Right lobe of liver (tissue), 6 donors: ENCODE measurements around the gene CGB8. TPM values are rescaled to one million over a fixed set of nuclear protein-coding genes. Genes with fewer than 3 reads are reported as not detected.

Experiments
- ATAC-seq, 4 donors: fragments of 200-7000 bp; cut with Tn5 transposase; one replicate each; pipeline ENCODE4 v1.9.1; 2020; ENCODE audit warnings: mild to moderate bottlenecking in 4 of 4, moderate library complexity in 4 of 4
- DNase-seq, 3 donors: peaks; one replicate each; pipeline ENCODE4 v3.0.0-alpha.2; 2020
- H3K27ac ChIP-seq, 3 donors: fragments of 200-600 bp; one replicate each; pipeline ENCODE4 v1.8.0; 2022
- H3K27me3 ChIP-seq, 2 donors: fragments of 200-600 bp; one replicate each; pipeline ENCODE4 v1.8.0; 2022
- H3K36me3 ChIP-seq, 4 donors: fragments of 200-600 bp; sonication (generic) in 1 of 4; one replicate each; pipeline versions ENCODE4 v1.5.1 to v1.8.0; 2017 to 2022; ENCODE audit warnings: control low read depth in 1 of 4
- H3K4me1 ChIP-seq, 4 donors: fragments of 200-600 bp; sonication (generic) in 1 of 4; one replicate each; pipeline versions ENCODE4 v1.5.1 to v1.8.0; 2017 to 2022; ENCODE audit warnings: control low read depth in 1 of 4
- H3K4me3 ChIP-seq, 3 donors: fragments of 200-600 bp; one replicate each; pipeline ENCODE4 v1.8.0; 2022
- H3K9me3 ChIP-seq, 4 donors: fragments of 200-600 bp; sonication (generic) in 1 of 4; one replicate each; pipeline versions ENCODE4 v1.5.1 to v1.8.0; 2017 to 2022; ENCODE audit warnings: control low read depth in 1 of 4
- POLR2A ChIP-seq: fragments of 450-650 bp; IDR thresholded peaks from one replicate; pipeline ENCODE4 v1.6.1; 2017; ENCODE audit warnings: antibody characterized with exemption, mild to moderate bottlenecking
- WGBS: methylation state at CpG from one replicate; pipeline ENCODE4 v1.1.6; 2018; ENCODE audit warnings: low coverage, low lambda C conversion rate; ENCODE audit not compliant: insufficient coverage; ENCODE audit errors: missing lambda C conversion rate; 5-methylcytosine and 5-hydroxymethylcytosine counted together
- intact Hi-C, 2 donors: fragments of 100-400 bp; cut with DNase I; formaldehyde crosslinking; loops; one replicate each; pipeline versions ENCODE4 v1.11.2 to v1.14.1; 2022
- total RNA-seq, 6 experiments: library from RNA; depleted of rRNA in 2 of 6; stranded (reverse); fragments of >200 nt in 2 of 6; fragmentation: NEBNext Ultra II Directional in 3 of 6; extraction: Animal tissue kit (Norgen Biotek cat#: 25700) in 3 of 6; gene quantifications; one replicate each; pipeline versions ENCODE4 v1.1.0 to v1.2.4, GENCODE V29; 2016 to 2023
- TF ChIP-seq, protein P1 (sequence below), 4 donors: fragments of 200-600 bp in 3 of 4; fragments of 450-650 bp in 1 of 4; IDR thresholded peaks; one replicate each; pipeline versions ENCODE4 v1.5.1 to v1.8.0; 2016 to 2022; ENCODE audit warnings: antibody characterized with exemption in 4 of 4, mild to moderate bottlenecking in 2 of 4
- donor health status: DM: no; HTN: yes; CAD: no.
- donor health status: DM: no; HTN: no; CAD: no.
- donor health status: DM: no; HTN: no; CAD: no.
- donor health status: DM: no; HTN: yes; CAD: no.
- donor health status: DM: no; HTN: yes; CAD: no.

The CGB8 gene
- total RNA-seq, 6 experiments from 2014 or later: not detected

- TF ChIP-seq, protein P1, sequence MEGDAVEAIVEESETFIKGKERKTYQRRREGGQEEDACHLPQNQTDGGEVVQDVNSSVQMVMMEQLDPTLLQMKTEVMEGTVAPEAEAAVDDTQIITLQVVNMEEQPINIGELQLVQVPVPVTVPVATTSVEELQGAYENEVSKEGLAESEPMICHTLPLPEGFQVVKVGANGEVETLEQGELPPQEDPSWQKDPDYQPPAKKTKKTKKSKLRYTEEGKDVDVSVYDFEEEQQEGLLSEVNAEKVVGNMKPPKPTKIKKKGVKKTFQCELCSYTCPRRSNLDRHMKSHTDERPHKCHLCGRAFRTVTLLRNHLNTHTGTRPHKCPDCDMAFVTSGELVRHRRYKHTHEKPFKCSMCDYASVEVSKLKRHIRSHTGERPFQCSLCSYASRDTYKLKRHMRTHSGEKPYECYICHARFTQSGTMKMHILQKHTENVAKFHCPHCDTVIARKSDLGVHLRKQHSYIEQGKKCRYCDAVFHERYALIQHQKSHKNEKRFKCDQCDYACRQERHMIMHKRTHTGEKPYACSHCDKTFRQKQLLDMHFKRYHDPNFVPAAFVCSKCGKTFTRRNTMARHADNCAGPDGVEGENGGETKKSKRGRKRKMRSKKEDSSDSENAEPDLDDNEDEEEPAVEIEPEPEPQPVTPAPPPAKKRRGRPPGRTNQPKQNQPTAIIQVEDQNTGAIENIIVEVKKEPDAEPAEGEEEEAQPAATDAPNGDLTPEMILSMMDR (IDR thresholded peaks at IDR 0.05): no peak
- TF ChIP-seq POLR2A: no peak
- 40% methylated on average over 1 of the region's 3 CpGs for WGBS
- peaks cover 0 to 9% of the 10 kb centered on the region in 2 donors for H3K27me3 ChIP-seq
- intact Hi-C loops: no loop called here
- H3K27ac ChIP-seq: no peak overlapping the region
- ATAC-seq (no peak), DNase-seq (no peak)
- no peaks in the 10 kb centered on the region for H3K9me3 ChIP-seq
- no peak overlapping the region for H3K4me3 ChIP-seq
- H3K4me1 ChIP-seq: no peaks in the 10 kb centered on the region
- no peaks in the 10 kb centered on the region for H3K36me3 ChIP-seq
Measured at GRCh38 chr19:49067554-49067953, 18.6 kb upstream of the CGB8 start.

DNA sequence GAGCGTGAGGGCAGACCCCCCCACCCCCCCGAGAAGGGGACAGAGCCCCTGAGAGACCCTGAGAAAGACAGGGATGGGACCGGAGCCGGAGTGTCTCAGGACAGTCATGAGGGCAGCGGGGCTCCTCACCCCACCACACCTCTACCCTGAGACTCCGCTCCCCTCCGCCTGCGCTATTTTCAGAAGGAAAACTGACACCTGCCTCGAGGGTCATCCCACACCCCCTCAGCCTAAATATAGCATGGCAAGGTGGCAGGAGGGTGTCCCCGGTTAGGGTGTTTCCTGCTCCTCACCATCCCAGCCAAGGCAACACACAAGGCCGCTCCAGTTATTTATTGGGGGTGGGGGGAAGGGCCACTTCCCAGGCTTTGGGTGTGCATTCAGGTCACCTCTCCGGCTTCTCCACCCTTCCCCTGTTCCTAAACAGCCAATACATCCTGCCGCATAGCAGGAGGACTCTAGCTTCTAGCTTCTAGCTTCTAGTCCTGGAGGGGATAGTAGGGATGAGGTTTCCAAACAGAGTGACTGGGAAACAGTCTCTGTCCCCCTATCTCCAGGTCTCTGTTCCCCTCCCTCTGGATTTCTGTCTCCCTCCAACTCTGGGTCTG is 17.1 kb upstream of the CGB8 start:
- H3K9me3 ChIP-seq: no peaks in the 10 kb centered on the region
- TF ChIP-seq POLR2A: no peak
- TF ChIP-seq, protein P1 (IDR thresholded peaks at IDR 0.05): no peak
- 20% methylated on average over 3 of the region's 13 CpGs for WGBS

DNA sequence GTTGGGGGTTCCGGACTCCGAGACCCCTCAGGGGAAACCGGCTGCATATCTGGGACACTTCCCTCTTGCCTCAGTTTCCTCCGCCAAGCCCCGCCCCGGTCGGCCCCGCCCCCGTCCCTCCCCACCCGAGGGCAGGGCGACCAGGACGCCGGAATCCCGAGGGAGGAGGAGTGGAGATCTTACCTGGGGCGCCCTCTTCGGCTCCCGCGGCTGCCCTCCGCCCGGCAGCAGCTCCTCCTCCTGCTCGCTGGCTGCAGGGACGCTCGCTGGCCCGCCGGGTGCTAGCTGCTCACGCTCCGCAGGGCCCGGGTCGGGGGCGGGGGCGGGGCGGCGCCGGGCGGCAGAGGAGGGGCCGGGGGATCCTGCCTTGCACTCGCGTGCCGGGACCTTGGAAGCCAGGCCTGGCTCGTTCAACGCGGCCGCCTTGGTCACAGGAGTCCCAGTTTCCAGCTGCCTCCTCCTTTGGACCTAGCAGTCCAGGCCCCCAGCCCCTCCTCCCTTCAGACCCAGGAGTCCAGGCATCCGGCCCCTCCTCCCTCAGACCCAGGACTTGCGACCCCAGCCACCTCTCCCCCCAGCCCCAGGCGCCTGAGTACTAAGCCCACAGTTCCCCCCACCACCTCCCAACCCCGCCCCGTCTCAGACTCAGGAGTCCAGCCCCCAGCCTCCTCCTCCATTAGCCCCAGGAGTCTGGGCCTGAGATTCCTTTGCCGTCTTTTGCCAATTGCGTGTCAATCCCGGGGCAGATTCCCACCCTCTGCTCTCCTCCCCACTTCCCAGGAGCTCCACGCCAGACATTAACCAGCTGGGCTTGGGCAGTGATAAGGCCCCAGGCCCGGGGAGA is 16.1 kb upstream of the CGB8 start, which contains the start of gene NTF4:
Gene NTF4 (minus strand): TSS at position 51 of the 844 bp plus-strand sequence. CDS start 2,821 bp downstream, outside the sequence.
- Histone ChIP-seq H3K36me3 (no peaks in the 10 kb centered on the region), H3K4me3 (no peak within 1 kb of the TSS), H3K27ac (no peak within 1 kb of the TSS), H3K9me3 (no peaks in the 10 kb centered on the region), H3K27me3 (no peaks in the 10 kb centered on the region), H3K4me1 (no peaks in the 10 kb centered on the region)
- intact Hi-C loops: no loop called here
- ATAC-seq: peak; percentile 31 to 52 (median 38)
- WGBS: 11% methylated on average over 3 of the region's 53 CpGs
- TF ChIP-seq, protein P1 (IDR thresholded peaks at IDR 0.05): no peak
- no peak for TF ChIP-seq POLR2A
- no peak for DNase-seq

More for the DNA sequence above, 17.1 kb upstream of the CGB8 start:
- DNase-seq (no peak), ATAC-seq (no peak)
- Histone ChIP-seq H3K4me1 (no peaks in the 10 kb centered on the region), H3K36me3 (no peaks in the 10 kb centered on the region), H3K27me3 (no peaks in the 10 kb centered on the region), H3K4me3 (no peak overlapping the region), H3K27ac (no peak overlapping the region)
- intact Hi-C loops: no loop called here

GRCh38 chr19:49064029-49064629 is 15.2 kb upstream of the CGB8 start:
- H3K4me1 ChIP-seq: no peaks in the 10 kb centered on the region
- WGBS: 34% methylated on average over 3 of the region's 10 CpGs
- intact Hi-C loops: no loop called here
- H3K27ac ChIP-seq: no peak overlapping the region
- ATAC-seq (peak in 1 of 4 donors; percentile 10), DNase-seq (no peak)
- TF ChIP-seq, protein P1 (IDR thresholded peaks at IDR 0.05): no peak
- TF ChIP-seq POLR2A: no peak
- H3K36me3 ChIP-seq: no peaks in the 10 kb centered on the region
- H3K9me3 ChIP-seq: no peaks in the 10 kb centered on the region
- H3K4me3 ChIP-seq: no peak overlapping the region
- no peaks in the 10 kb centered on the region for H3K27me3 ChIP-seq
